Adipose tissue (tissue), 3 donors: ENCODE data around the gene DPP10. TPM values are rescaled to one million over a fixed set of nuclear protein-coding genes. Genes with fewer than 3 reads are reported as not detected.

Experiments used
- H3K27ac ChIP-seq: one replicate; pipeline ENCODE4 v1.5.1; 2013; ENCODE audit warnings: low read depth, low read length
- WGBS, 3 donors: extraction: QIAGEN DNeasy Blood & Tissue Kit; methylation state at CpG; one replicate each; pipeline ENCODE4 v1.1.7; 2013; 5-methylcytosine and 5-hydroxymethylcytosine counted together
- polyA plus RNA-seq, 3 donors: library from polyadenylated mRNA; stranded (reverse); fragments of 200-250 nt; gene quantifications; one replicate each; pipeline ENCODE4 v1.2.3, GENCODE V29; 2013
- donor health status: healthy with polysubstance abuse.
- donor health status: Bipolar disorder and iron deficiency.
- donor health status: healthy.

The DPP10 gene
- polyA plus RNA-seq, 3 donors = 0.18 to 2.0 TPM; not detected in 1

- WGBS, 3 donors = 45 to 47% (median 46%) methylated on average over 3 of the region's 3 CpGs
- no peak overlapping the region for H3K27ac ChIP-seq
Observed at GRCh38 chr2:115596659-115597375, 1154.4 kb downstream of the DPP10 start.

- 76 to 85% (median 82%) methylated on average over 7 of the region's 7 CpGs for WGBS, 3 donors
- H3K27ac ChIP-seq = no peak overlapping the region
Observed at GRCh38 chr2:115603285-115603684, 1160.8 kb downstream of the DPP10 start.

- WGBS, 3 donors = 43 to 59% (median 45%) methylated on average over 1 of the region's 1 CpG
- no peak overlapping the region for H3K27ac ChIP-seq
Observed at GRCh38 chr2:115606350-115606749, 1163.9 kb downstream of the DPP10 start.

- WGBS, 3 donors = 58 to 64% (median 62%) methylated on average over 2 of the region's 2 CpGs
- H3K27ac ChIP-seq = no peak overlapping the region
Observed at GRCh38 chr2:115609978-115610377, 1167.5 kb downstream of the DPP10 start.

GRCh38 chr2:115610888-115611287 lies 1168.4 kb downstream of the DPP10 start:
- WGBS, 3 donors = 88 to 91% (median 90%) methylated on average over 3 of the region's 3 CpGs
- H3K27ac ChIP-seq = no peak overlapping the region

GRCh38 chr2:115624332-115624731 lies 1181.9 kb downstream of the DPP10 start:
- no peak overlapping the region for H3K27ac ChIP-seq
- 63 to 69% (median 64%) methylated on average over 4 of the region's 4 CpGs for WGBS, 3 donors

GRCh38 chr2:115634578-115634977 lies 1192.1 kb downstream of the DPP10 start:
- WGBS, 3 donors = 89 to 98% (median 93%) methylated on average over 3 of the region's 3 CpGs
- H3K27ac ChIP-seq = no peak overlapping the region

GRCh38 chr2:115635430-115635829 lies 1193.0 kb downstream of the DPP10 start:
- 33 to 89% (median 82%) methylated on average over 2 of the region's 2 CpGs for WGBS, 3 donors
- H3K27ac ChIP-seq = no peak overlapping the region

- H3K27ac ChIP-seq = no peak overlapping the region
Observed at GRCh38 chr2:115649731-115650130, 1207.3 kb downstream of the DPP10 start.

- H3K27ac ChIP-seq = no peak overlapping the region
- 68 to 79% (median 74%) methylated on average over 2 of the region's 2 CpGs for WGBS, 3 donors
Observed at GRCh38 chr2:115650827-115651226, 1208.4 kb downstream of the DPP10 start.

- H3K27ac ChIP-seq = no peak overlapping the region
- 69 to 90% (median 76%) methylated on average over 4 of the region's 4 CpGs for WGBS, 3 donors
Observed at GRCh38 chr2:115652652-115653051, 1210.2 kb downstream of the DPP10 start.

- H3K27ac ChIP-seq = no peak overlapping the region
Observed at GRCh38 chr2:115654362-115654761, 1211.9 kb downstream of the DPP10 start.

- 91 to 97% (median 97%) methylated on average over 5 of the region's 5 CpGs for WGBS, 3 donors
- H3K27ac ChIP-seq = no peak overlapping the region
Observed at GRCh38 chr2:115678129-115678528, 1235.7 kb downstream of the DPP10 start.

GRCh38 chr2:115684345-115684744 lies 1241.9 kb downstream of the DPP10 start:
- H3K27ac ChIP-seq = no peak overlapping the region
- 37 to 61% (median 59%) methylated on average over 5 of the region's 5 CpGs for WGBS, 3 donors

GRCh38 chr2:115691409-115691808 lies 1249.0 kb downstream of the DPP10 start:
- WGBS, 3 donors = 85 to 100% (median 95%) methylated on average over 1 of the region's 1 CpG
- no peak overlapping the region for H3K27ac ChIP-seq

GRCh38 chr2:115694651-115695050 lies 1252.2 kb downstream of the DPP10 start:
- 58 to 84% (median 72%) methylated on average over 1 of the region's 1 CpG for WGBS, 3 donors

GRCh38 chr2:115733190-115733775 lies 1290.8 kb downstream of the DPP10 start:
- 38 to 51% (median 46%) methylated on average over 3 of the region's 3 CpGs for WGBS, 3 donors

More at GRCh38 chr2:115694651-115695050, 1252.2 kb downstream of the DPP10 start:
- H3K27ac ChIP-seq = no peak overlapping the region

GRCh38 chr2:115738111-115738510 lies 1295.7 kb downstream of the DPP10 start:
- no peak overlapping the region for H3K27ac ChIP-seq
- 80 to 91% (median 84%) methylated on average over 5 of the region's 5 CpGs for whole genome bisulfite sequencing, 3 donors

More at GRCh38 chr2:115733190-115733775, 1290.8 kb downstream of the DPP10 start:
- H3K27ac ChIP-seq = no peak overlapping the region

GRCh38 chr2:115739574-115739973 lies 1297.1 kb downstream of the DPP10 start:
- 80 to 90% (median 83%) methylated on average over 4 of the region's 4 CpGs for WGBS, 3 donors
- no peak overlapping the region for H3K27ac ChIP-seq

- no peak overlapping the region for H3K27ac ChIP-seq
- WGBS, 3 donors = 48 to 73% (median 54%) methylated on average over 1 of the region's 1 CpG
Observed at GRCh38 chr2:115746151-115746550, 1303.7 kb downstream of the DPP10 start.
